WTC11 (cell line): ENCODE measurements around the gene ATRX. TPM values are rescaled to one million over a fixed set of nuclear protein-coding genes. Genes with fewer than 3 reads are reported as not detected.

Source experiments
- ATAC-seq: fragments of 200-7000 bp; cut with Tn5 transposase; 2 replicates; pipeline ENCODE4 v1.10.0; 2021; ENCODE audit warnings: mild to moderate bottlenecking, moderate library complexity
- CTCF ChIA-PET: fragments of 300-600 bp; sonication (Branson Sonifier 250); formaldehyde crosslinking; loops from one replicate; lab custom pipeline; 2021; ENCODE audit warnings: antibody characterized with exemption; lab: Charles Lee
- POLR2A ChIA-PET: fragments of 350-600 bp; sonication (Branson Sonifier 250); formaldehyde crosslinking; loops from one replicate; lab custom pipeline; 2021; ENCODE audit warnings: antibody characterized with exemption; lab: Charles Lee
- DNase-seq: peaks from one replicate; pipeline ENCODE4 v3.0.0; 2021; ENCODE audit warnings: low spot score
- H3K27ac Mint-ChIP-seq: 2 replicates; pipeline ENCODE4 v1.8.0; 2021; ENCODE audit warnings: mixed read lengths
- H3K27me3 Mint-ChIP-seq: 2 replicates; pipeline ENCODE4 v1.8.0; 2021; ENCODE audit warnings: low read depth, mild to moderate bottlenecking, moderate library complexity, mixed read lengths
- H3K36me3 Mint-ChIP-seq: 2 replicates; pipeline ENCODE4 v1.8.0; 2021; ENCODE audit warnings: mixed read lengths
- H3K4me1 Mint-ChIP-seq: 2 replicates; pipeline ENCODE4 v1.8.0; 2022; ENCODE audit warnings: mixed read lengths
- H3K4me3 Mint-ChIP-seq: 2 replicates; pipeline ENCODE4 v1.8.0; 2021; ENCODE audit warnings: mild to moderate bottlenecking, moderate library complexity, mixed read lengths
- H3K9me3 Mint-ChIP-seq: 2 replicates; pipeline ENCODE4 v1.8.0; 2021; ENCODE audit warnings: mixed read lengths
- CREM ChIP-seq: sonication (generic); formaldehyde crosslinking; IDR thresholded peaks from 2 replicates; pipeline ENCODE4 v1.8.1; 2022; ENCODE audit warnings: mild to moderate bottlenecking, missing genetic modification reagents, moderate library complexity
- EMX1 ChIP-seq: fragments of 250-450 bp; sonication (Bioruptor Pico); IDR thresholded peaks from 2 replicates; pipeline ENCODE4 v1.8.0; 2021; ENCODE audit warnings: mild to moderate bottlenecking
- GRHL2 ChIP-seq: fragments of 250-450 bp; sonication (Bioruptor Pico); IDR thresholded peaks from 2 replicates; pipeline ENCODE4 v1.8.0; 2022; ENCODE audit warnings: mild to moderate bottlenecking, moderate library complexity; ENCODE audit not compliant: insufficient replicate concordance, severe bottlenecking
- JUN ChIP-seq: sonication (generic); formaldehyde crosslinking; IDR thresholded peaks from 2 replicates; pipeline ENCODE4 v1.8.0; 2023; ENCODE audit warnings: mild to moderate bottlenecking, missing genetic modification reagents
- MXD4 ChIP-seq: fragments of 250-450 bp; sonication (Bioruptor Pico); IDR thresholded peaks from 2 replicates; pipeline ENCODE4 v1.8.0; 2021; ENCODE audit warnings: mild to moderate bottlenecking, moderate library complexity, borderline replicate concordance
- ZNF317 ChIP-seq: sonication (generic); formaldehyde crosslinking; IDR thresholded peaks from 2 replicates; pipeline ENCODE4 v1.8.1; 2023; ENCODE audit warnings: low read depth, mild to moderate bottlenecking, moderate library complexity, missing genetic modification reagents, borderline replicate concordance
- total RNA-seq: library from RNA; stranded (reverse); gene quantifications from 3 replicates; pipeline ENCODE4 v1.2.3, GENCODE V29; 2021
- TF ChIP-seq, protein P1 (sequence below): sonication (generic); formaldehyde crosslinking; IDR thresholded peaks from 2 replicates; pipeline ENCODE4 v1.8.0; 2022; ENCODE audit warnings: mild to moderate bottlenecking, missing genetic modification reagents
- TF ChIP-seq, protein P2 (sequence below): fragments of 250-450 bp; sonication (Bioruptor Pico); IDR thresholded peaks from 2 replicates; pipeline ENCODE4 v1.9.0; 2021; ENCODE audit warnings: mild to moderate bottlenecking, borderline replicate concordance
- TF ChIP-seq, protein P3 (sequence below): sonication (generic); formaldehyde crosslinking; IDR thresholded peaks from 2 replicates; pipeline ENCODE4 v1.8.1; 2023; ENCODE audit warnings: mild to moderate bottlenecking, missing genetic modification reagents, moderate library complexity
- TF ChIP-seq, protein P4 (sequence below): sonication (generic); formaldehyde crosslinking; IDR thresholded peaks from 2 replicates; pipeline ENCODE4 v1.8.1; 2023; ENCODE audit warnings: mild to moderate bottlenecking, missing genetic modification reagents
- TF ChIP-seq, protein P5 (sequence below): sonication (generic); formaldehyde crosslinking; IDR thresholded peaks from 2 replicates; pipeline ENCODE4 v1.8.1; 2023; ENCODE audit warnings: mild to moderate bottlenecking, missing genetic modification reagents, borderline replicate concordance
- TF ChIP-seq, protein P6 (sequence below): sonication (generic); formaldehyde crosslinking; IDR thresholded peaks from 2 replicates; pipeline ENCODE4 v1.8.0; 2022; ENCODE audit warnings: mild to moderate bottlenecking, missing genetic modification reagents
- TF ChIP-seq, protein P7 (sequence below): fragments of 250-450 bp; sonication (Bioruptor Pico); IDR thresholded peaks from 2 replicates; pipeline ENCODE4 v2.1.2; 2022; ENCODE audit warnings: mild to moderate bottlenecking, moderate library complexity
- TF ChIP-seq, protein P8 (sequence below): sonication (generic); formaldehyde crosslinking; IDR thresholded peaks from 2 replicates; pipeline ENCODE4 v1.8.1; 2023; ENCODE audit warnings: mild to moderate bottlenecking, moderate library complexity, missing genetic modification reagents

The ATRX gene
- total RNA-seq, 1 experiment from 2014 or later = 96.6 TPM

DNA sequence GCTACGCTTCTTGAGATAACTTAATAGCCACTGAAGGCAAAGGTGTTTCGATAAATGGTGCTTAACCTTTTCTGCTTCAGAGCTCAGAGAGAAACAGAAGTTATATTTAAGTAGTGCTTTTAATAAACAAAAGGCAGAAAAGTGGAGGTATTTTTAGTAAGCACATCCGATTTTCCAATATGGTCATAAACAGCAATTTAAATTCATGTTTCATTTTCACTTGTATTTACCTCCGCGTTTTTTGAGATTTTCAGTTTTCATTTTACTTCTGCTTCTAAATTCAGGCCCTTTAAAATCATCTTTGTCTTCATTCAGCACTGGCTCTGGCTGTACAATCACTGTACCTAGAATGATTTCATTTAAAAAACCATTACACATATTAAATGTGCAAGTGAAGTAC lies 92.4 kb downstream of the ATRX start (continued):
- TF ChIP-seq, protein P1, sequence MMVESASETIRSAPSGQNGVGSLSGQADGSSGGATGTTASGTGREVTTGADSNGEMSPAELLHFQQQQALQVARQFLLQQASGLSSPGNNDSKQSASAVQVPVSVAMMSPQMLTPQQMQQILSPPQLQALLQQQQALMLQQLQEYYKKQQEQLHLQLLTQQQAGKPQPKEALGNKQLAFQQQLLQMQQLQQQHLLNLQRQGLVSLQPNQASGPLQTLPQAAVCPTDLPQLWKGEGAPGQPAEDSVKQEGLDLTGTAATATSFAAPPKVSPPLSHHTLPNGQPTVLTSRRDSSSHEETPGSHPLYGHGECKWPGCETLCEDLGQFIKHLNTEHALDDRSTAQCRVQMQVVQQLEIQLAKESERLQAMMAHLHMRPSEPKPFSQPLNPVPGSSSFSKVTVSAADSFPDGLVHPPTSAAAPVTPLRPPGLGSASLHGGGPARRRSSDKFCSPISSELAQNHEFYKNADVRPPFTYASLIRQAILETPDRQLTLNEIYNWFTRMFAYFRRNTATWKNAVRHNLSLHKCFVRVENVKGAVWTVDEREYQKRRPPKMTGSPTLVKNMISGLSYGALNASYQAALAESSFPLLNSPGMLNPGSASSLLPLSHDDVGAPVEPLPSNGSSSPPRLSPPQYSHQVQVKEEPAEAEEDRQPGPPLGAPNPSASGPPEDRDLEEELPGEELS (CRISPR knock-in tag) = no peak
- no peak for TF ChIP-seq JUN (CRISPR knock-in tag)

DNA sequence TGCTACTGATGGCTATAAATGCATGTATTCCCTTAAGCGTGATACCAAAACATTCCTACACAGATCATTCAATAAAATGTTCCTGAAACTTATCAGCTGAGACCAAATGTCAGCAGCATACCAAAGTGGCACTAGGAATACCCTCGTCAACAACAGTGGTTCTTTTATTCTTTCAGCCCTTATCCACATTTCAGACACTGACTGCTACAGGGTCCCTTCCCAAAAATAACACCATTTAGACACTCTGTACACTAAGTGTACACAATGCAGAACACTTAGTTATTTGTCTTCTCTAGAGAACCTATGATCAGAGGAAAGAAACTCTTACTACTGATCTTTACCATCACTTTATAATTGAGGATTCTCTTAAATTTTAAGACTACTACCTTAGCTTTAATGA lies 94.1 kb downstream of the ATRX start:
- ATAC-seq (no peak), DNase-seq (no peak)
- CTCF ChIA-PET = no interaction called here
- H3K27ac Mint-ChIP-seq = no peak overlapping the region
- peaks cover 17% of the 10 kb centered on the region for H3K36me3 Mint-ChIP-seq
- H3K27me3 Mint-ChIP-seq = no peaks in the 10 kb centered on the region
- no peaks in the 10 kb centered on the region for H3K9me3 Mint-ChIP-seq
- no peak overlapping the region for H3K4me3 Mint-ChIP-seq
- no peaks in the 10 kb centered on the region for H3K4me1 Mint-ChIP-seq
- POLR2A ChIA-PET = no interaction called here
- TF ChIP-seq GRHL2 (CRISPR knock-in tag) = no peak
- TF ChIP-seq, protein P2, sequence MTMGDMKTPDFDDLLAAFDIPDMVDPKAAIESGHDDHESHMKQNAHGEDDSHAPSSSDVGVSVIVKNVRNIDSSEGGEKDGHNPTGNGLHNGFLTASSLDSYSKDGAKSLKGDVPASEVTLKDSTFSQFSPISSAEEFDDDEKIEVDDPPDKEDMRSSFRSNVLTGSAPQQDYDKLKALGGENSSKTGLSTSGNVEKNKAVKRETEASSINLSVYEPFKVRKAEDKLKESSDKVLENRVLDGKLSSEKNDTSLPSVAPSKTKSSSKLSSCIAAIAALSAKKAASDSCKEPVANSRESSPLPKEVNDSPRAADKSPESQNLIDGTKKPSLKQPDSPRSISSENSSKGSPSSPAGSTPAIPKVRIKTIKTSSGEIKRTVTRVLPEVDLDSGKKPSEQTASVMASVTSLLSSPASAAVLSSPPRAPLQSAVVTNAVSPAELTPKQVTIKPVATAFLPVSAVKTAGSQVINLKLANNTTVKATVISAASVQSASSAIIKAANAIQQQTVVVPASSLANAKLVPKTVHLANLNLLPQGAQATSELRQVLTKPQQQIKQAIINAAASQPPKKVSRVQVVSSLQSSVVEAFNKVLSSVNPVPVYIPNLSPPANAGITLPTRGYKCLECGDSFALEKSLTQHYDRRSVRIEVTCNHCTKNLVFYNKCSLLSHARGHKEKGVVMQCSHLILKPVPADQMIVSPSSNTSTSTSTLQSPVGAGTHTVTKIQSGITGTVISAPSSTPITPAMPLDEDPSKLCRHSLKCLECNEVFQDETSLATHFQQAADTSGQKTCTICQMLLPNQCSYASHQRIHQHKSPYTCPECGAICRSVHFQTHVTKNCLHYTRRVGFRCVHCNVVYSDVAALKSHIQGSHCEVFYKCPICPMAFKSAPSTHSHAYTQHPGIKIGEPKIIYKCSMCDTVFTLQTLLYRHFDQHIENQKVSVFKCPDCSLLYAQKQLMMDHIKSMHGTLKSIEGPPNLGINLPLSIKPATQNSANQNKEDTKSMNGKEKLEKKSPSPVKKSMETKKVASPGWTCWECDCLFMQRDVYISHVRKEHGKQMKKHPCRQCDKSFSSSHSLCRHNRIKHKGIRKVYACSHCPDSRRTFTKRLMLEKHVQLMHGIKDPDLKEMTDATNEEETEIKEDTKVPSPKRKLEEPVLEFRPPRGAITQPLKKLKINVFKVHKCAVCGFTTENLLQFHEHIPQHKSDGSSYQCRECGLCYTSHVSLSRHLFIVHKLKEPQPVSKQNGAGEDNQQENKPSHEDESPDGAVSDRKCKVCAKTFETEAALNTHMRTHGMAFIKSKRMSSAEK (CRISPR knock-in tag) = no peak
- no peak for TF ChIP-seq EMX1
- no peak for TF ChIP-seq CREM (CRISPR knock-in tag)
- TF ChIP-seq, protein P3, sequence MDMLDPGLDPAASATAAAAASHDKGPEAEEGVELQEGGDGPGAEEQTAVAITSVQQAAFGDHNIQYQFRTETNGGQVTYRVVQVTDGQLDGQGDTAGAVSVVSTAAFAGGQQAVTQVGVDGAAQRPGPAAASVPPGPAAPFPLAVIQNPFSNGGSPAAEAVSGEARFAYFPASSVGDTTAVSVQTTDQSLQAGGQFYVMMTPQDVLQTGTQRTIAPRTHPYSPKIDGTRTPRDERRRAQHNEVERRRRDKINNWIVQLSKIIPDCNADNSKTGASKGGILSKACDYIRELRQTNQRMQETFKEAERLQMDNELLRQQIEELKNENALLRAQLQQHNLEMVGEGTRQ (CRISPR knock-in tag) = no peak
- TF ChIP-seq, protein P4, sequence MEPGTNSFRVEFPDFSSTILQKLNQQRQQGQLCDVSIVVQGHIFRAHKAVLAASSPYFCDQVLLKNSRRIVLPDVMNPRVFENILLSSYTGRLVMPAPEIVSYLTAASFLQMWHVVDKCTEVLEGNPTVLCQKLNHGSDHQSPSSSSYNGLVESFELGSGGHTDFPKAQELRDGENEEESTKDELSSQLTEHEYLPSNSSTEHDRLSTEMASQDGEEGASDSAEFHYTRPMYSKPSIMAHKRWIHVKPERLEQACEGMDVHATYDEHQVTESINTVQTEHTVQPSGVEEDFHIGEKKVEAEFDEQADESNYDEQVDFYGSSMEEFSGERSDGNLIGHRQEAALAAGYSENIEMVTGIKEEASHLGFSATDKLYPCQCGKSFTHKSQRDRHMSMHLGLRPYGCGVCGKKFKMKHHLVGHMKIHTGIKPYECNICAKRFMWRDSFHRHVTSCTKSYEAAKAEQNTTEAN (CRISPR knock-in tag) = no peak
- no peak for TF ChIP-seq ZNF317 (CRISPR knock-in tag)
- no peak for TF ChIP-seq MXD4 (CRISPR knock-in tag)
- TF ChIP-seq, protein P5, sequence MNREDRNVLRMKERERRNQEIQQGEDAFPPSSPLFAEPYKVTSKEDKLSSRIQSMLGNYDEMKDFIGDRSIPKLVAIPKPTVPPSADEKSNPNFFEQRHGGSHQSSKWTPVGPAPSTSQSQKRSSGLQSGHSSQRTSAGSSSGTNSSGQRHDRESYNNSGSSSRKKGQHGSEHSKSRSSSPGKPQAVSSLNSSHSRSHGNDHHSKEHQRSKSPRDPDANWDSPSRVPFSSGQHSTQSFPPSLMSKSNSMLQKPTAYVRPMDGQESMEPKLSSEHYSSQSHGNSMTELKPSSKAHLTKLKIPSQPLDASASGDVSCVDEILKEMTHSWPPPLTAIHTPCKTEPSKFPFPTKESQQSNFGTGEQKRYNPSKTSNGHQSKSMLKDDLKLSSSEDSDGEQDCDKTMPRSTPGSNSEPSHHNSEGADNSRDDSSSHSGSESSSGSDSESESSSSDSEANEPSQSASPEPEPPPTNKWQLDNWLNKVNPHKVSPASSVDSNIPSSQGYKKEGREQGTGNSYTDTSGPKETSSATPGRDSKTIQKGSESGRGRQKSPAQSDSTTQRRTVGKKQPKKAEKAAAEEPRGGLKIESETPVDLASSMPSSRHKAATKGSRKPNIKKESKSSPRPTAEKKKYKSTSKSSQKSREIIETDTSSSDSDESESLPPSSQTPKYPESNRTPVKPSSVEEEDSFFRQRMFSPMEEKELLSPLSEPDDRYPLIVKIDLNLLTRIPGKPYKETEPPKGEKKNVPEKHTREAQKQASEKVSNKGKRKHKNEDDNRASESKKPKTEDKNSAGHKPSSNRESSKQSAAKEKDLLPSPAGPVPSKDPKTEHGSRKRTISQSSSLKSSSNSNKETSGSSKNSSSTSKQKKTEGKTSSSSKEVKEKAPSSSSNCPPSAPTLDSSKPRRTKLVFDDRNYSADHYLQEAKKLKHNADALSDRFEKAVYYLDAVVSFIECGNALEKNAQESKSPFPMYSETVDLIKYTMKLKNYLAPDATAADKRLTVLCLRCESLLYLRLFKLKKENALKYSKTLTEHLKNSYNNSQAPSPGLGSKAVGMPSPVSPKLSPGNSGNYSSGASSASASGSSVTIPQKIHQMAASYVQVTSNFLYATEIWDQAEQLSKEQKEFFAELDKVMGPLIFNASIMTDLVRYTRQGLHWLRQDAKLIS (CRISPR knock-in tag) = no peak
- TF ChIP-seq, protein P6, sequence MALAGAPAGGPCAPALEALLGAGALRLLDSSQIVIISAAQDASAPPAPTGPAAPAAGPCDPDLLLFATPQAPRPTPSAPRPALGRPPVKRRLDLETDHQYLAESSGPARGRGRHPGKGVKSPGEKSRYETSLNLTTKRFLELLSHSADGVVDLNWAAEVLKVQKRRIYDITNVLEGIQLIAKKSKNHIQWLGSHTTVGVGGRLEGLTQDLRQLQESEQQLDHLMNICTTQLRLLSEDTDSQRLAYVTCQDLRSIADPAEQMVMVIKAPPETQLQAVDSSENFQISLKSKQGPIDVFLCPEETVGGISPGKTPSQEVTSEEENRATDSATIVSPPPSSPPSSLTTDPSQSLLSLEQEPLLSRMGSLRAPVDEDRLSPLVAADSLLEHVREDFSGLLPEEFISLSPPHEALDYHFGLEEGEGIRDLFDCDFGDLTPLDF (CRISPR knock-in tag) = no peak
- TF ChIP-seq, protein P7, sequence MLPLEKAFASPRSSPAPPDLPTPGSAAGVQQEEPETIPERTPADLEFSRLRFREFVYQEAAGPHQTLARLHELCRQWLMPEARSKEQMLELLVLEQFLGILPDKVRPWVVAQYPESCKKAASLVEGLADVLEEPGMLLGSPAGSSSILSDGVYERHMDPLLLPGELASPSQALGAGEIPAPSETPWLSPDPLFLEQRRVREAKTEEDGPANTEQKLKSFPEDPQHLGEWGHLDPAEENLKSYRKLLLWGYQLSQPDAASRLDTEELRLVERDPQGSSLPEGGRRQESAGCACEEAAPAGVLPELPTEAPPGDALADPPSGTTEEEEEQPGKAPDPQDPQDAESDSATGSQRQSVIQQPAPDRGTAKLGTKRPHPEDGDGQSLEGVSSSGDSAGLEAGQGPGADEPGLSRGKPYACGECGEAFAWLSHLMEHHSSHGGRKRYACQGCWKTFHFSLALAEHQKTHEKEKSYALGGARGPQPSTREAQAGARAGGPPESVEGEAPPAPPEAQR (CRISPR knock-in tag) = no peak
- TF ChIP-seq, protein P8, sequence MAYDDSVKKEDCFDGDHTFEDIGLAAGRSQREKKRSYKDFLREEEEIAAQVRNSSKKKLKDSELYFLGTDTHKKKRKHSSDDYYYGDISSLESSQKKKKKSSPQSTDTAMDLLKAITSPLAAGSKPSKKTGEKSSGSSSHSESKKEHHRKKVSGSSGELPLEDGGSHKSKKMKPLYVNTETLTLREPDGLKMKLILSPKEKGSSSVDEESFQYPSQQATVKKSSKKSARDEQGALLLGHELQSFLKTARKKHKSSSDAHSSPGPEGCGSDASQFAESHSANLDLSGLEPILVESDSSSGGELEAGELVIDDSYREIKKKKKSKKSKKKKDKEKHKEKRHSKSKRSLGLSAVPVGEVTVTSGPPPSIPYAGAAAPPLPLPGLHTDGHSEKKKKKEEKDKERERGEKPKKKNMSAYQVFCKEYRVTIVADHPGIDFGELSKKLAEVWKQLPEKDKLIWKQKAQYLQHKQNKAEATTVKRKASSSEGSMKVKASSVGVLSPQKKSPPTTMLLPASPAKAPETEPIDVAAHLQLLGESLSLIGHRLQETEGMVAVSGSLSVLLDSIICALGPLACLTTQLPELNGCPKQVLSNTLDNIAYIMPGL (CRISPR knock-in tag) = no peak
- TF ChIP-seq, protein P1 (CRISPR knock-in tag) = no peak
